NK-92 (cell line): ENCODE data around the gene SPAG8.

Experiments
- DNase-seq: peaks from one replicate; lab custom pipeline; 2025; ENCODE audit not compliant: unreplicated experiment; lab: John Stamatoyannopoulos, UW

SPAG8 gene

DNA sequence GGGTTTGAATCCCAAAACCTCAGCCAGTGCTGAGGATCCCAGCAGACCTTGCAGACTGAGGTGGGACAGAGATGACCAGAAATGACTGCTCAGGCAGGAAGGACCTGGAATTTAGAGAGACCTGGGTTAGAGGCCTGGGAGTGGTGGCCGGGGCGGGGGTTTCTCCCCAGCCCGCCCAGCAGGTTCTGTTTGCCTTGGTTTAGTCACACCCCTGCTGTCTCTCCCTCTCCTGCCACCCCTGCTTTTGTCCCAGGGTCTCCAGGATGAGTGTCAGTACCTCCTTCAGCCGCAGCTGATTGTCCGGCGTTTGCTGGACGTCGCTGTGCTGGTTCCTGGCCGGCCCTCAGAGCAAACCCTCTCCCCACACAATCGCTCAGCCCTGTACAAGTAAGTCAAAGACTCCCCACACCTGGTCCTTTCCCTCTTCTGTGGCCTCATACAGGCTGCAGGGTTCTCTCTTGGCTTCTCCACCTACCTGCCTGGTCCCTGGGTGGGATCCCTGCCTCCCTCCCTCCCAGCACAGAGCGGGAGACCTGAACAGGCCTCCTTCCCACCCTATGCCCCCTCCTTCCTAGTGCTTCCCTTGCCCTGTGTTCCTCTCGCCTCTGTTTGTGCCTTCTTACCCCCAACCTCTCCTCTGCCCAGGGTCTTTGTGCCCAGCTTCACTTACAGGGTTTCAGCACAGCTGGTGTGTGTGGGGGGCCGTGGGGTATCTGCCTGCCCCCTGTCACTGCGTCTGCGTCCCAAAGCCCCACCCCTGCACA is 29.0 kb upstream of the SPAG8 start:
- DNase-seq, result no peak

DNA sequence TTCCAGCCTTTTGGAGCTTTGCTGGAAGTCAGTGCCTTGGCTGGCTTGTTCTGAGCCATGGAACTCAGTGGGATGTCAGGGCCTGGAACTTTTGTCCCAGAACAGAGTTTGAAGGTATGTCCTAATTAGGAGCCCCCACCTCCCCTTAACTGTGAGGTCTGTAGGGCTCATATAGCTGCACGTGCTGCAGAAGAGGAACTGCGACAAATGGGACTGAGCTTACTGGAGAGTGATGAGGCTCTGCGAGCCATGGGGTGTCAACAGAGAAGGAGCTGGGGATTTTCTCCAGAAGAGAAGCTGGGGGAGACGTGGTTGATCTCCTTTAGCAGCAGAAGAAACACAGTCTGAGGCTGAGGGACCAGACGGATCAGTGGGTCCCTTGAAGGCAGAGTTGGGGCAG is 27.9 kb upstream of the SPAG8 start:
- DNase-seq, result no peak

DNA sequence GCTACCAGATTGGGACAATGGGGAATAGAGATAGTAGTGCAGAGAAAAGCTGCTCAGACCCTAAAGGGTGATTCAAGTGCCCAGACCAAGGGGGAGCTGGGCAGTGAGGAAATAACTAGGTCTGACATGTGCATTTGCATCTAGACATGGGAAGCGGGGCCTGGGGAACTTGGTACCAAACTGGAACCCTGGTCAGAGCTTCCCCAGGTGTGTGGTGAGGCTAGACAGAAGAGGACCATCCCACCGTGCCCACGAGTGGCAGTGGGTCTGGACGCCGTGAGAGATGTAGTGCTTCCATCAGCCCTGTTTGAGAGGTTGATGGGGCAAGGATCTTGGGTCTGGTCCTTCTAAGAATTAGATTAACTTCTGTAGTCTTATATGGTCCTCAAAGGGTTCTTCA is 24.5 kb upstream of the SPAG8 start:
- no peak for DNase-seq

DNA sequence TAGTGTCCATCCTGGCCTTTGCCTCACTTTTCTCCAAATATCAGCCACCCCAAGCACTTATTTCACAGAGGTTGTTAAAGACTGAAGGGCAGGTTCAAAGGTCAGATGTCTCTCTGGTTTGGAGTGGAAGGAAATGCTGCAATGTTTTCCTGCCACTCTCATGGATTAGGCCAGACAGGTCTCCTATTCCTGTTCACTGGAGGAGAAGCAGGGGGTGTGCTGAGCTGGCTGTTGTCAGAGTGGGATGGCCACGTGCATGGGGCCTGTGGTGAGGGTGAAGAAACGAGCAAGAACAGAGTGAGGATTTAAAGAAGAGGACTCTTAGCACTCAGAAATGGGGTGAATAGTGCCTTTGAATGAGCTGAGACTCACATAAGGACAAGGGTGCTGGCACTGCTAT is 23.7 kb upstream of the SPAG8 start:
- DNase-seq, result no peak

DNA sequence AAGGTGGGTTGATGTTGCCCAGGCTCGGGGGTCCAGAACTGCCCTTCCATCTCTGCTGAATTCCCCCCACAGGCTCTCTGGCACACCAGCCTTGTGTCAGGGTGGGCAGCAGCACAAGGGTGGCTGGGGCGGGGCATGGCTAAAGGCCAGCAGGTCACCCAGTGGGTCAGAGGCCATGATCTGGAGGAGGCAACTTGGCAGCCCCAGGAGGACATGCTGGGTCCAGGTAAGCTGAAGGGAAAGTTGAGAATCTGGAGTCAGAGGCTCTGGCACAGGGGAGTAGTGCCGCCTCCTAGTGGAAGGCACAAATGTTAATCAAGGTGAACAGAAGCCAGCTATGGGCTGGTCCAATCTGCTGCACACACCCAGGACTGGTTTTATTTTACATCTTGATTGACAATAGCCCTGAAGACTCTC is 23.2 kb upstream of the SPAG8 start:
- no peak for DNase-seq

DNA sequence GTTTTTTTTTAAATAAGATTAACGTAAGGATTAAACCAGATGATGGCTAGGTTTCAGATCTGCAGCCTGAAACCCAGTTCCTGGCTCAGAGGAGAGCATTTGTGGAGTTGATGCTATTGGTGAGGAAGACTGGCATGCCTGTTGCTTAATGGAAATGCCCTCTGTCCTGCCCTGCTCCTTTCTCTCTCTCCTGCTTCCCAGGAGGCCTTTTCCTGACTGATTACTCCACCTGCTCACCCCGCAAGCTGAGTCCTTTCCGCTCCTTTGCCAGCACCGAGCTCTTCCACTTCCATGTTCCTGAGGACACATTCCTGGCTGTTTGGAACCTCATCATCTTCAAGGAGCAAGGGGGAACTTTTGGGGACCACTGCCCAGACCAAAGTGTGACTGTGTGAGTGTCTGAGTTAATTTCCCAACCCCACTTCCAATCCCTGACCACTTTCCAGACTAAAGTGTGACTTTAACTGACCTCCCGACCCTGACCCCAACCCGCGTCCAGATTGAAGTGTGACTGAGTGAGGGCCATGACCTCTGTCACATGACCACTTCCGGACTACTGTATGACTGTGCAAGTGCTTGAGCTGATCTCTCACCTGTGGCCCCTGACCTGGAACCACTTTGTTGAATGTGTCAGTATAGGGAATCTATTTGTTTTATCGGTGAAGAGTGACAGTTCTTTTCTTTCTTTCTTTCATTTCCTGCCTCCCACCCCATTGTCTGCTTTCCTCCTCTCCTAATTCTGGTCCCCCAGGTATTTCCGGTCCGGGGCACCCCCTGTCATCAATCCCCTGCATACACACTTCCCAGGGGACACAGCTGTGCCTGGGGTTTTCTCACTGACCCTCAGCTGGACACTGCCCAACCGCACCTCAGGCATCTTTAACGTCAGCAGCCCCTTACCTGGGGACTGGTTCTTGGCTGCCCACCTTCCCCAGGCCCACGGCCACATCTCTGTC is 22.5 kb upstream of the SPAG8 start:
- no peak for DNase-seq

DNA sequence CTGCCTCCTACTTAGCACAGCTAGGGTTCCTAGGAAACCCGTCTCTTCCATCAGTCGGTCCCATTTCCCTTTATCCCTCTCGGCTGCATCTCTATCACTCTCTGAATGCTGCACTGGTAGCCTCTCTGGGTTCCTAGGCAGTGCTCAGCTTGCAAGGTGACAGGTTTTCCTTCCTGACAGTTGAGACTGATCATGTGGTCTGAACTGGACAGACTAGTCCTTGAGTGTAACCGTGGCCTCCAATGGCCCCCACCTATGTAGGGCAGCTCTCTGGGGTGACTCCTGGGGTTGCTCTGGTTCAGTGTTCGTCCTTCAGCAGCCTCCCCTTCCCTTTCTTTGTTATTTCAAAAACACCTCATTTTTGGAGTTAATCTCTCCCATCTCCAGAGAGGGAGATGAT is 20.8 kb upstream of the SPAG8 start:
- DNase-seq, result no peak

DNA sequence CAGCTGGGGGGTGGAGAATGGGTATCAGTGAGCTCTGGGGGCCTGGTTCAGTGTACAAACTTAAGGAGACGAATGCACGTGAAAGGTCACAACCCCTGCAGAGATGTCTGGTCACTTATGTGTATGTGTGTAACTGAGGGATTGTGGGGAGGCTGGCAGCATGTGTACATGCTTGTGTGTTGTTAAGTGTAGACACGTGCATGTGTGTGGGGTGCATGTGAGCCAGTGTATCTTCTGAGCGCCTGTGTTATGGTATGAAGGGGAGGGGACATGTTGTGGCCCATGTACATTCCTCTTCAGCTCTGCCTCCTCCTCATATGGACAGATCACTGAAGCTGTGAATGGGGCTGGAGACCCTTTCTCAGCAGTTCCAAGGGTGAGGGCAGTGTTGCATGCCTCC is 19.0 kb upstream of the SPAG8 start:
- no peak for DNase-seq

DNA sequence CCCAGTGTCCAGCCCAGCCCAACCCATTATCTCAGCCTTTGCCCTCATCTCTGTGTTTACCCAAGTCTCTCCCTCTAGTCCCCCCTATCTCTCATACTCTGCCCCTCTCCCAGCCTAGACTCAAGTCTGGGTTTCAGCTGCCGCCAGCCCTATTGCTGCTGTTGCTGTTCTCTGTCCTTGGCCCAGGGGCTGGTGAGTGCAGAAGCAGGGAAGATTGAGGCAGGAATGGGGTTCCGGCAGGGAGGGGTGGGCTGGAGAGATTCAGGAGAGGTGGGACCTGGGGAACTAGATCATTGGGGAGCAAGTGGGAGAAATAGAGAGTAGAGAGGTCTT is 17.7 kb upstream of the SPAG8 start:
- DNase-seq, result no peak

DNA sequence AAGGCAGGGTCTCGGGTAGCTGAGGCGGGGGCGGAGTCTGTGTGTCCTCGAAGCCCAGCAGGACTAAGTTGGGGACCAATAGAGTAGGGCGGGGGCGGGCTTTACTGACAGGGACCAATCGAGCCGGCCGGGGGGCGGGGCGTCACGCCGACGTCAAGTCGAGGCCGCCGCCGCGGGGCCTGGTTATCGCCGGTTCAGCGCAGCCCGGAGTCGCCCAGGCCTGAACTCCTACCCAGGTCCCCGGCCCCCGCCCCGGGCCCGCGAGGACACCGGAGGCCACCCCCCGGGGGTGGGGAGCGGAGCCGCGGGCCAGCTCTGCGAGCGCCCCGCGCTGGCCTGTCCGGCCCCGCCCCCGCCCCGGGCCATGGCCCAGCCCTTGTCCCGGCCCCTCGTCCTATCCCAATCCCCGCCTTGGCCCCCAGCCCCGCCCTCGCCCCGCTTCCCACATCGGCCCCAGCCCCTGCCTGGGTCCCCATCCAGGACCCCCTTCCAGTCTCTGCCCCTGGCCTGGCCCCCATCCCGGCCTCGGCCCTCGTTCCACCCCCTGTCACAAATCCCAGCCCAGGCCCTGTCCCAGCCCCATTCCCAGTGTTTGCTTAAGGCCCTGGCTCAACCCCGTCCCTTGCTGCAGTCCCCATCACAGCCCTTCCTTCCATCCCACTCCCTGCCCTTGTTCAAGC is 17.2 kb upstream of the SPAG8 start, which contains the start of gene TMEM8B:
TMEM8B (plus strand) TSS at position 145 of the 680 bp plus-strand sequence; CDS start at position 365, 220 bp downstream.
- DNase-seq, result peak; percentile 28

DNA sequence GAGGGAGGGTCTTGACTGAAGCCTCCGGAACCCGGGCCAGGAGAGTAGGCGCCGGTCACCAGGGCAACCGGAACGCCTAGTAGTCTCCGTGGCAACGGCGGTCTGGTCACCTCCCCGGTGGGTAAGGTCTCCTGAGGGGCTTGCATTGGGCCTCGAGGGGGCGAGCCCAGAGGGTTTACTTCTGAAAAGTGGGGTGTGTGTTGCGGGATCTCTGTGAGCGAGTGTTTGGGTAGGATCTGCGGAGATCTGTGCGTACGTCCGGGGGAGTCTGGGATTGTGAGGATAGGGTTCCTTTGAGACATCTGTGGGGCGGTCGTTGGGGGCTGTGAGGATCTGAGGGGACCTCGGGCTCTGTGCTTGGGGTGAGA is 16.6 kb upstream of the SPAG8 start, which contains the start of gene FAM221B:
FAM221B (minus strand) TSS at position 17 of the 368 bp plus-strand sequence. CDS start 2,571 bp downstream, outside the sequence.
- DNase-seq, result no peak

DNA sequence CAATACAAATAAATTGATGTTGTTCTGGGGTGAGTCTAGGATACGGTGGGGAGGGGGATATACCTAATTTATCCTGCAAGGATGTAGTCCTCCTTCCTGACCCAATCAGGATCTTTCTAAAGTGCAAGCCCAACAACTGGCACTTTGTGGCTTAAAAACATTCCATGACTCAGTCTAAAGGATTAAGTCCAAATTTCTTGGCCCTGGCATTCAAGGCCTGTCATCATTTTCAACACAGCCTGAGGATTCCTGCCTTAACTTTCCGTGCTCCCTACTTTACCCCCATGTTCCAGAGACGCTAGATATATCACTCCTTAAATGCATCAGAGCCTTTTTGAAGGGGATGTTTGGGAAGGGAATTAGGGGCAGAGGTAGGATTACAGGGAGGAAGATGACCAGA is 15.4 kb upstream of the SPAG8 start:
- DNase-seq, result no peak

DNA sequence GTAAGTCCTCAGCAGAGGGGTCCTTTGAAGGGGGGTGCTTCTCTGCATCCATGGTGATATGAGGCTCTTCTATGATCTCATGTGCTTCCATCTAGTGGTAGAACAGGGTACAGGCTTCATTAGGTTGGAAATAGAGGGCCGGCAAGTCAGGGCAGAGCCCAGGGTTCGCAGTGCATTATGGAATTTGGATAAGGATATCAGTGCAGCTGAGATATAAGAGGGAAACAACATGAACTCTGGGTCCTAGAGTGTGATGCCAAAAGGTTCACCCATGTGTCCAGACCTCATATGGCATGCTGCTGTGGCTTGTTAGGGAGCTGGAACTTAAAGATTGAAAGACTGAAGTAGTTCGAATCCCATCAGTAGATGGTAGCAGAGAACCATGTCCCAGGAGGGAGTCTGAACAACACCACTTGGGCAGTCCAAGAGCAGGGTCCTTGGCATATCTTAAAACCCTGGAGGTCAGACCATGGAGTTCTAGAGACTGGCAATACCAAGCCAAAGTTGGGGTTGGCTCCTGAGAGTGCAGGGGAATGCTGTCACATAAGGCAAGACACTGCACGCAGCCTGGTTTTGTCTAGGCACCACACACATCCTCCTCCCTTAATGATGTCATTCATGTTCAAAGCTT is 14.1 kb upstream of the SPAG8 start:
- no peak for DNase-seq

DNA sequence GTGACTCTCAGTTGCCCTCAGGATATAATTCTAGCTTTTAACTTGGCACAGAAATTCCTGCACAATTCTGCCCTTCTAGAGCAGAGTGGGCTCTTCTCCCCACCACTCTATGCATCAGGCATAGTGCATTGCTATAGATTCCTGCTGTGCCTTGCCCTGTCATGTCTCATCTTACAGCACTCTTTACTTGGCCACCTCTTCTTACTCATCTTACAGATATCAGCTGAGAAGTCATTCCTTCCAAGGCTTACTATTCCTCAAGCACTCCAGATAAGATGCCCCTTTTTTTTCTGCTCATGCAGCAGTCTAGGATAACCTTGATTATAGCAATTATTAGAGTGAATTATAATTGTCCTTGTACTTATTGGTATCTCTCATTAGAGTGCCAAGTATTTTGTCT is 10.9 kb upstream of the SPAG8 start:
- no peak for DNase-seq

DNA sequence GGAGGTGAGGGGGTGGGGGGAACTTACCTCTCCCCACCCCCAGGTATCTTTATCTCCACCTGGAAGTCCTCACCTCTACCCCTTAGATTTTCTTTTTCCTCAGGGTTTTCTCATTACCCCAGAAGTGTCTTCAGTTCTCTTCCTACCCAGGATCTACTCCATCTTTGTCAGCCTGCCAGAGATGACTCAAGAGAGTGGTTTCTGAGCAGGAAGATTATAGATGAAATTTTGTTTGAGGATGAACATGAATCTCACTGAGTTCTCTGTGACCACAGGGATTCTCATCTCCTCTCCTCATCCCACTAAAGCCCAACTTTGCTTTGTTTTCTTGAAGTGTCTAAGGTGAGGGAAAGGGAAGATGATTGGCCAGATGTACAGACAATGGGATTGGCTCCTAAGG is 8.0 kb upstream of the SPAG8 start:
- DNase-seq, result no peak

DNA sequence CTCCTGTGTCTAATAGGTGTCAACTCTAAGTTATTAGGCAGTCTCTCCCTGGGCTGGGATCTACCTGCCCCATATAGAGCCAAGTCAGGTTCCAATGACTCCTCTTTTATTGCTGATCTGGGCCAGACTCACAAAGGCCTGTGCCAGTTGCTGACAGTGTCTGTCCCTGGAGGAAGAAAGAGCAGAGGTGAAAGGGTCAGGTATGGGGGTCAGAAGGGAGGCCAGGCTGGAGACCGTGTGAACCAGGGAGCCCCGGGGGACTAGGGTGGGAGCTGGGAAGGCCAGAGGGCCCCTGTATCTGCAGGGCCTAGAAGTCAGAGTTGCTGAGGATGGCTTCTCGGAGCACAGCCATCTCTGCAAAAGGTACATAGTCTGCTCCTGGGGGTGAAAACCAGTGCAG is 6.3 kb upstream of the SPAG8 start:
- no peak for DNase-seq

DNA sequence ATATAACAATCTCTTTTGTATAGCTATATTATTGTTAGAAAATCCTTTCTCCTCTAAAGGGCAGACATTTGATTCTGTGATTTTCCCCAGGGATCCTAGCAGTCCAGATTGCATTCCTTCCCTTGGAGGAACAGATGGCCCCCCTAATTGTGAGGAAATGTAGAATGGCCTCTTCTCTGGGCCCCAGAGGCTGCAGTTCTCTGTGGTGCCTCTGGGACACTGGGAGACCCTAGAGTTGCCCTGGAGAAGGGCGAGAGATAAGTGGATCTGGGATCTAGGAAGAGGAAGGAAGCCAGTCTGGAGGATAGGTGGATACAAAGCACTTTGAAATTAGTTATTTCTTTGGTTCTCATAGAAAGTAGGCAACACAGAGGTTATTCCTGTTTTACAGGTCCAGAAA is 4.6 kb upstream of the SPAG8 start:
- no peak for DNase-seq

DNA sequence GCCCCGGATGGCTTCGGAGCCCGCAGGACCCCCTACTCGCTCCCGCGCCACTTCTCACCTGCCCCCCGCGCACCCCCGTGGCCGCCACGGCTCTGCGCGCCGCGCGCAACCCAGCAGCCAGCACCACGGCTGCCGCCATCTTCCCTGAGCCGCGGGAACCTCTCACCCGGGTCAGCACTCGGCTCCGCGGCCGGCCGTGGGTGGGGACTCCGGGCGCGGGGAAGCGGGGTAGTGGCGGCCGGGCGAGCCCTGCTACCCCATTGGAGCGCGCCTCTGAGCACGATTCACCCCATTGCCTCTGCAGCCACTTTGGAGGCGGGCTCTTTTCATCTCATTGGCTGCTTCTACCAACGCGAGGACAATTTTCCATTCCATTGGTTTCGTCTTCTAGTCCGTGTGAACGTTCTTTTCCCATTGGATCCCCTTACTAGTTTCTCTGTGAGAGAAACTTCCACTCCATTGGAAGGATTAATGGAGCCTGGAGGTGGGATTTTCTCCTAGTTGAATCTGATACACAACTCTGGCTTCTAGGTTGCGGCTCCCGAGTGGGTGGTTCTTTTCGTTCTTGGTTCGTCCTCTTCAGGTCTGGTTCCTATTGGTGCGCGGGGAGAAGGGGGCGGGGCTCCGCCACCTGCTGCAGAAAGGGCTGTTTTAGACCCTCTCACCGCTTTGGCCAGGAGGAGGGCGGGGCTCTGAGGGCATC is 2.9 kb upstream of the SPAG8 start, which contains the start of gene HINT2:
HINT2 (minus strand) TSS at position 202 of the 703 bp plus-strand sequence; CDS start at position 139, 63 bp downstream.
- peak; percentile 82 for DNase-seq

DNA sequence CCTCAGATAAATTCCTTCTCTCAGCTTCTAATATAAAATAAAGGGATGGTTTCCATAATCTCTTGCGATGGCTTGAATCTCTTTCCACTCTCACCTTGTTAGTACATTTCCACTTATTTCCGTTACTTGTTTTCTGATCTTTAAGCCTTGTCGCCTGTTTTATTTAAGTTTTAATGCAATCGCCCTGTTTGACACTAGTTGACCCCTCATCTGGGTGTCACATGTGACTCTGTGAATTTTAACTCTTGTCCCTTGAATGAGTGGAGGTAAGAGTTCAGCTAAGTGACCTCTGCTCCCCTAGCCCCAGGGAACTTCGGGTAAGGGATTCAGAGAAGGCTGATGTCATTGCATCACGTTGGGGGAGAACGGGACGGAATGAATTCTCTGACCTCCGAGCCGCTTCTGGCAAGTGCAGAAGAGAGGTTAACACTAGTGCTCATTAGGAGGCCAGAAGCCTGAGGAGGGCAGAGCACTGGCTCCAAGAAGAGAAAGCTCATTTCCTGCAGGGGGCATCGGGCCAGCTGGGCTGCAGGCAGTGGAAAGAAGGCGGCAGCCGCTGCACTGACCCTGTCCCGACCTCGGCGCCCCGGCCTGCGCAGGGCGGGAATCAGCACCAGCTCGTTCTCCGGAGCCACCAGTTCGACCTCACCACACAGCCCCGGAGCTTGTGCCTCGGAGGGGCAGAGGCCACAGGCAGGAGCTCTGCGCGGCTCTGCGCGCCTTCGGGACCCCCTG is 2.2 kb upstream of the SPAG8 start:
- DNase-seq, result no peak
